GM12892 (cell line): ENCODE data around the gene OR2T29.
"Not testable (repeated sequence)": the region's sequence is repeated elsewhere in the genome, so short reads cannot be mapped to it uniquely, and the experiment has no call there.

Source experiments
- POLR2A ChIP-seq: IDR thresholded peaks from 2 replicates; pipeline ENCODE4 v1.6.1; 2011; ENCODE audit warnings: low read depth, low read length, control low read depth
- POLR2AphosphoS5 ChIP-seq: IDR thresholded peaks from 2 replicates; pipeline ENCODE4 v1.6.1; 2011; ENCODE audit warnings: low read depth, low read length, control low read depth

DNA sequence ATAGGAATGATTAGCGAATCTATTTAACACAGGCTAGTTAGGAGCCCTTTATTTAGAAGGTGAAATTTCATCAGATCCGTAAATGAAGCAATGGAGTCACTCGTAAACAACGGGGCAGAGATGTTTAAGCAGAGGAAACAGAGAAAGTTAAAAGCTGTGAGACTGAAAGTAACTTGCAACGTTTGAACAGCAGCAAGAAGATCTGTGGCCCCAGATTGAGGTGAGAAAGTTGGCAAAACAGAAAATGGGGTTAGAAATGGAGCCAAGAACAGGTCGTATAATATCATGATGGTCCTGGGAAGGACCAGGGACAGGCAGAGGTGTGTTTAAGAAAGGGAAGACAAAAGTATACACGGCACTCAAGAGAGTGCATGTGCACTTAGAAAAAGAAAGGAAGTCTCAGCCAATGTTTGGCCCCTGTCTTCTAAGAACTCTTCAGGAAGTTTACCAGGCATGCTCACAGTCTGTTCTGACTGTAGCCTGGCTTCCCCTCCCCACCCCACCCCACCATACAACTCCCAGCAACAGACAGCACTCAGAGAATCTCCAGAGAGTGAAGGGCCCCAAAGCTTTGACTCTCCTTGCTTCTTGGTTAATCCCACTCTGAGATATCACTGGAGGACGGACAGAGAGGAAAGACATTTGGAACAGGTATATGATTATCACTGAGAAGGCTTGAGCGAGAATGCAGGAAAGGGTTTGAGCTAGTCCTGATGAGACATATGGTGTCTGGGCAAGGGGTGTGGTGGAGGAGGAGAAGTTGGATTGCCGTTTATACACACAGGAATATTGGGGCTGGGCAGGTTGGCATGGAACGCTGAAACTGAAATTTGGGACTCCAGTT, 3.2 kb upstream of the OR2T29 start:
- not testable (repeated sequence) for TF ChIP-seq POLR2A, POLR2AphosphoS5
